Epithelial cell of prostate (primary cell): ENCODE data around the gene MYH9.

Experiments
- DNase-seq: peaks from one replicate; pipeline ENCODE4 v3.0.0-alpha.2; 2011; ENCODE audit warnings: low read depth, low spot score
- H3K27ac ChIP-seq: fragments of 450-650 bp; 2 replicates; pipeline ENCODE4 v1.5.1; 2017; ENCODE audit warnings: mild to moderate bottlenecking

MYH9 gene

DNA sequence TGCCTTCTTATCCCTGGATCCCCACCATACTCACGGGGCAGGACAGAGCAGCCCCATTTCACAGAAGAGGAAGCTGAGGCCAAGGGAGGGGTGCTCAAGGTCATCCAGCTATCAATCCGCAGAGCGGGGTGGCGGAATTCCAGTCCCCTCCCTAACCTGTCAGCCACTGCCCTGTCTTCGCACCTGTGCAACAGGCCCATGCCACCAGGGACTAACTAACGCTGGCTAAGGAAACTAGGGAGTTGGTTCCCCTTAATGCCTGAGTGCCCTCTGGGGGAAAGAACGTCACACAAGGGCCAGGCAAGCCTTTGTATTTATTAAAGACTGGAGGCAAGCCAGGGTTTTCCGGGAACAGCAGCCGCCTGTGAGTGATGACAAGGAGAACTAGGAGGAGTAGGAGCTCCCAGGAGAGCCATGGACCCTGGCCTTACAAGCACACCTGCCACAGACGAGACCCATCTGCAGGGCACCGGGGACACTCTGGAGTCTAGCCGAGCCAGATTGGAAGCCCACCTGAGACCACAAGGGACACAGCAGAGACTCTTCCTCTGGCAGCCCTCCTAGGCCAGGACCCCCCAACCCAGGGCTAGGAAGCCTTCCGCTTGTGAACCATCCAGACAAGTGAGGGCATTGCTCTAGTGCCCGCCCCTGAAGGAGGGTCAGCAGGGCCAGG lies 64.4 kb downstream of the MYH9 start:
- H3K27ac ChIP-seq: peak overlapping the region; percentile 99
- DNase-seq: no peak

DNA sequence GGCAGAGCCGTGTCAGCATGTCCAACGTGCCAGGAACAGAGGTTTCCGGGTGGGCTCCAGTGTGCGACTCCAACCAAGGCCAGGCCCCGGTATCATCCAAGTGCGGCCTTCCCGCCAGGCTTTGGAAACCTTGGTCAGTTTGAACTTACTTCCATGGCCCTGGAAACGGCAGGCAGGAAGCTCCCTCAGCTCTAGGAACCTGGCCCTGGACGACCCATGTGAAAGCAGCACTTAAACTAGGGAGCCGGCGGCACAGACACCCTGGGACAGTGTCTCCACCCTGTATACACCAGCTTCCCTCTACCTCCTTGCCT lies 65.2 kb downstream of the MYH9 start:
- H3K27ac ChIP-seq: peak overlapping the region; percentile 99
- no peak for DNase-seq

DNA sequence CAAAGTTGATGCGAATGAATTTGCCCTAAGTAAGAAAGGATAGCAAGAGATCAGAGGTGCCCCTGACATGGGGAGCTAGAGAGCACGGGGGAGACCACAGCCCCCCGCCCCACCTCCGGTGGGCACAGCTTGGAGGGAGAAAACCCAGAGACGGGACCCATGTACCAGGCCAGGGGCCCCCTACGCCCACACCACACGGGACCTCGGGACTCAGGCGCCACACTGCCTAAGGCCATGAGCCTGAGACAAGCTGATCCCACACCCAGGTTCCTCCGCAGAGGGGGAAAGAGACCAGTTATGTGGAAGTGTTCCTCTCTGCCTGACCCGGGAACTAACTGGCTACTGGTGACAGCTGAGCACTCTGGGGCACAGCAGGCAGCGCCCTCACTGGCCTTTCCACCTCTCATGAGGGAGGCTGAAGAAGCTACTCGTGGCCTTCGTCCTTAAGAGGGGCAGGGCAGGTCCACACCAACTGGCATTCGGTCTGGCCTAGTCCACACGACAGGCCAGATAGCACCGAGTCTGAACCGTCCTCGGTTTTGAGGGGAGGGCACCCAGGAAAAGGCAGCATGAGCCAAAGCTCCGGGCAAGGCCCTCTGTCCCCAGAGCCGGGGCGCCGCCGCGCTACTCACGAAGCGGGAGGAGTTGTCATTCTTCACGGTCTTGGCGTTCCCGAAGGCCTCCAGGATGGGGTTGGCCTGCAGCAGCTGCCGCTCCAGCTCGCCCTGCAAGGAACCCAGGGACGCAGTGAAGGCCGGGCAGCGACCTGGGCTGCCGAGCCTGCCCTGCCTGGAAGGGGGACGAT lies 65.8 kb downstream of the MYH9 start:
- peak overlapping the region; percentile 99 for H3K27ac ChIP-seq
- DNase-seq: no peak

DNA sequence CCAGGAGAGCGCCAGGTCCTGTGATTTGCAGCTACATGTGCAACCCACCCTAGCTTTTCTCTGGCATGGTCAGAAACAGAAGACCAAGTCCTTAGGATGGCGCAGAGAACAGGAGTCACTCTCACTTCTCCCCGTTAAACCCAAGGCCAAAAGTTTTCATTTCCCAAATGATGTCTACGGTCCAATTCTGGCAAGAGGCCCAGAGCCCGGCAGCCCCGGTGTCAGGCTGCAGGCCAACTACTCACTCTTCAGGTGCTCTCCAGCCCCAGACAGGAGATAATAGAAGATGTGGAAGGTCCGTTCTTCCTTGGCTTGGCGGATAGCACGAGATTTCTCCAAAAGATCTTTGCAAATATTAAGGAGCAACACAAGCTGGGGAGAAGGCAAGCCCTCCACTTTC lies 67.2 kb downstream of the MYH9 start:
- H3K27ac ChIP-seq: peak overlapping the region; percentile 99

DNA sequence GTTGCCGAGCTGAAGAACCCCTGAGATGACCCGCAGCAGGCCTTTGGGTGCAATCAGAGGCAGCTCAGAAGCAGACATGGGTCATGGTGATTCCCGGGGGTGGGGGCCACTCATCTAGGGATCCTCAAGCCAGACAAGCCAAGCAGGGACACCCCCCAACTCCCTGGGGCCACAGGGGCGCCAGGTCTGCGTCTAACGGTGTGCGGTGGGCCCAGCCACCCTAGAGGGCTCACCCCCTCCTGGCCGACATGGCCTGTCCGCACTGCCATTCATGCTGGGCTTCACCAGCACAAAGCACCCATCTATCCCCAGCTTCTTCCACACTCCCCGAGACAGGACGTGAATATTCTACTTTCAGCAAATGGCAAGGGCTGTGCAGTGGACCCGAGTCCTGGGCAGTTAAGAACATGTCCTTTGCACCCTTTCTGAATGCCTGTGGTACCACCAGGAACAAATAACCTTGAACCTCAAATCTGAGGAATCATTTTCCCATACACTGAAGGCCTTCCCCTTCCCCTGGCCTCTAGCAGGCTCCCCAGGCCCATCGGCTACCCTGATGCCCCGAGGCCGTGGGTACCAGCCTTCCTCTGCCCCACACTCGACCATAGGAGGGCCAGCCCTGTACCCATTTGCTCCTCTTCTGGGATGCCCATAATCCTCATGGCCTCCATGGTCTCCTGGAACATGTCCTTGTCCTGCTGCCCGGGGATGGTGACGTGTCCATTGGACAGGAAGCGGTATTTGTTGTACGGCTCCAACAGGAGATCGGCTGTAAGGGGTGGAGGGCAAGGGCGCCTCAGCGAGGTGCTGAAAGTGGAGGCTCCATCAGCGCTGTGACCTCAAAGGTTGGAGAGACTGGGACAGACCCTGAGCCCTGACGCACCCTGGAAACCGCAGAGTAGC lies 67.9 kb downstream of the MYH9 start:
- peak overlapping the region; percentile 99 for H3K27ac ChIP-seq
- DNase-seq: no peak

More for the DNA sequence above, 67.2 kb downstream of the MYH9 start:
- DNase-seq: no peak

DNA sequence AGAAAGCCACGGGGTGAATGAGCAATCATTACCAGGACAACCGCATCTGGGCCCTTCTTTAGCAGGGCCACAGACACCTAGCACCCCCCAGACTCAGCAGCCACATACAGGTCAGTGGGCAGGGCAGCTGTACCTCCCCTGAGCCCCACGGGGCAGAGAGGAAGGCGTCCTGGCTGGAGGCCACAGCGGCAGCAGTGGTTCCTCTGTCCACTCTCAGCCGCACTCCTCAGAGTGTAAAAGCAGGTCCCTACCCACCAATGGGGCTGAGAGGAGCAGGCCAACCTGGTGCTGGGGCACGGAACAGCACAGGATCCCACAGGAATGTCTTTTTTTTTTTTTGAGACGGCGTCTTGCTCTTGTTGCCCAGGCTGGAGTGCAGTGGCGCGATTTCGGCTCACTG lies 69.3 kb downstream of the MYH9 start:
- peak overlapping the region; percentile 99 for H3K27ac ChIP-seq
- DNase-seq: no peak

DNA sequence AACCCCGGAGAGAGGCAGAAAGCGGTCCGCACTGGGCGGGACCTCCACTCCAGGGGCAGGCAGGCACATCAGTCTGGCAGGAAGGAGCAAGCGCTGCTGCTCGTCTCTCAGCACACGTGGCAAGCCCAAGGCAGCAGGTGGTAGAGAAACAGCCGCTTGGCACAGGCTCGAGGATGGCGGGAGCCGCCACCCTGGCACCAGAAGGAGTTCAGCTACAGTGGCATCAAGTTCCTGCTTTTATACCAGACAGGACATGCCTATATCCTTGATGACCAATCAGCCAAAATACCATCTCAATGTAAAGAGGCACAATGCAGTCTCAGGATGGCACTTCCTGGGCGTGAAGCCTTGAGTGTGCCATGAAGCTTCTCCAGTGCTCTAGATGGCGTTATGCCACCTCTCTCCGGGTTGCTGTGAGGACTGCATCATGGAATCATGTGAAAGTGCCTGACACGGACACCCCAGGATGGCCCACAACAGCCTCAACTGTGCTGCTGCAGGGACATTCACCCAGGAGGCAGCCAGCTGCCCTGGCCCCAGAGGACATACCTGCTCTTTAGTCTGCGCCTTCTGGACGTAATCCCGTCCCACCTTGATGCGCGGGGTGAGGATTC lies 70.0 kb downstream of the MYH9 start:
- H3K27ac ChIP-seq: peak overlapping the region; percentile 99
- no peak for DNase-seq

DNA sequence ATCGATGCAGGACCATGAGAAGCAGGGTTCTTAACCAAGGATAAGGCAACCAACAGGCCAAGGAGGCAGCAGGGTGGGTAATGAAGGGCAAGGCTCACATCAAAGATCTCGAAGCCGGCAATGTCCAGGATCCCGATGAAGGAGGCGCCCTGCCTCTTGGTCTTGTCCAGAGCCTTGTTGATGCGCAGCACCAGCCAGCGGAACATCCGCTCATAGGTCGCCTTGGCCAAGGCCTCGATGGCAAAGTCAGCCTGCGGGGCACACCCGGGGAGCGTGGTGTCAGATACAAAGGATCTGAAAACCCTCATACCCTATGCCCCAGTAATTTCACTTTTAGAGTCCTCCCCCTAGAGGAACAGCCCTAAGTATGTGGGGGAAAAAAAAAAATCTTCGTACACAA lies 71.3 kb downstream of the MYH9 start:
- no peak for DNase-seq
- no peak overlapping the region for H3K27ac ChIP-seq

DNA sequence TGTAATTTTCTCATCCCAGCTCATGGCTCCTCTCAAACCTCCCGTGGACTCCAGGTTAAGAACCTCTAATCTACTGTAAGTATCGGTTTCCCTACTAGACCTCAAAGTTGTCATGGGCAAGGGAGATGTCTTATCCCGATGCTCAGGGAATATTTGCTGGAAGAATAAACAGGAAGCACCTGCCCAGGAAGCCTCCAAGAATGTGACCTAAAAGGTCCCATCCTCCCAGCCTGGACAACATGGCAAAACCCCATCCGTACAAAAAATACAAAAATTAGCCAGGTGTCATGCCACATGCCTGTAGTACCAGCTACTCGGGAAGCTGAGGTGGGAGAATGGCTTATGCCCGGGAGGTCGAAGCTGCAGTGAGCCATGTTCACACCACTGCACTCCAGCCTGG lies 72.4 kb downstream of the MYH9 start:
- no peak for DNase-seq
- H3K27ac ChIP-seq: peak overlapping the region; percentile 16

DNA sequence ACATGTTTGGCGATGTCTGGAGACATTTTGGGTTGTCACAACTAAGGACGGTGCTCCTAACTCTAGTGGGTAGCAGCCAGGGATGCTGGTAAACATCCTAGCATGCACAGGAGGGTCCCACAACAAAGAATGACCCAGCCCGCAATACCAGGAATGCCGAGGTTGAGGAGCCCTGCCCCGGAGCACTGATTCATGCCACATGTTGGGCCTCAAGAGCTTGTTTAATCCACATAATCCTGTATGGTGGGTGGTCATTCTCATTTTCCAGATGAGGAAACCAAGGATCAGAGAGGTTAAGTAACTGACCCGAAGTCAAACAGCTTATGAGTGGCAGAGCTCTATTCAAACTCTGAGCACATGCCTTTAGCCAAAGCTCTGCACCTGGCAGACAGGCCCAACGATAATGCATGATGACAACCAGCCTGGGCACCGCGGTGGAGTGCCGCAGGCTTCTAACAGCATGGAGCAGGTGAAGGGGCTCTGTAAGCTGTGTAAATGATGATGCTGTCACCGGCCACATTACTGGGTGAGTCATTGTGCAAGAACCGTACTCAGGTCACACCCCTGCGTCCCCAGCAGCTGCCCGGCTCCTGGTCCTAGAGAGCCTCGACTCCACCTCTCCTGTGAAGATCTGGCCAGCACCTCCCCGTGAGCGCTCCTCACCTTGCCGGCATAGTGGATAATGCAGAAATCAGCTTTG lies 76.2 kb downstream of the MYH9 start:
- H3K27ac ChIP-seq: peak overlapping the region; percentile 36
- no peak for DNase-seq

DNA sequence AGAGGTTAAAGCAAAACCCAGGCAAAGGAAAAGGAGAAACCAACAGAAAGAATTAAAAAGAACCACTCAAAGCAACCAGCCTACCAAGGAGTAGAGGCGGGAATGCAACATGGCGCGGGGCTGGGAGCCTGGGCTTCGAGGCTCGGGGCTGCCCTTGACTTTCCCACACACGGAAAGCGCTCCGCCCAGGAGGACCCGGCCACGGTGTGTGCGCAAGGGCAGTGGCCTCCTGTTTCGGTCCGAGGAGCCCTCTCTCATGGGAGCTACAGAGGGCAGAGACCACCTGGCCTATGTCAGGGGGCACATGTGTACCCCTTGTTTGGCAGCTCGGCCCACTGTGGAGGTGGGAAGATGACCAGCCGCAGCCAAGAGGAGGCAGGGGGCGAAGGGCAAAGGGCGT lies 78.9 kb downstream of the MYH9 start:
- no peak for DNase-seq
- no peak overlapping the region for H3K27ac ChIP-seq

DNA sequence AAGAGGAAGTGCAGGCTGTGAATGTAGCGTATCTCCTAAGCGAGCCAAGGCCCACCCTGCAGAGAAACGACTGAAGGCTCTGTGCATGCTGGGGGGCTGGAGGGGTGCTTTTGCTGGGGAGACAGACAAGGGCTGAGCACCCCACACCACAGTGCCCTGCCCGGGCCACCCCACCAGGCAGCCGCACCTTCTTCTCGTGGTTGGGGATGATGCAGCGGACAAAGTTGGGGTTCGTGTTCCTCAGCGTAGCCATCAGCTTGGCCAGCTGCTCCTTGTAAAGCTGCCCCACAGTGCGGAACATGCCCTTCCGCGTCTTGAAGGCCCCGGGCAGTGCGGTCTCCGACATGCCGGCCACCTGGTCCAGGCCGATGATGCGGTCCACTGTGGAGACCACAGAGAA lies 81.5 kb downstream of the MYH9 start:
- H3K27ac ChIP-seq: no peak overlapping the region
- no peak for DNase-seq

DNA sequence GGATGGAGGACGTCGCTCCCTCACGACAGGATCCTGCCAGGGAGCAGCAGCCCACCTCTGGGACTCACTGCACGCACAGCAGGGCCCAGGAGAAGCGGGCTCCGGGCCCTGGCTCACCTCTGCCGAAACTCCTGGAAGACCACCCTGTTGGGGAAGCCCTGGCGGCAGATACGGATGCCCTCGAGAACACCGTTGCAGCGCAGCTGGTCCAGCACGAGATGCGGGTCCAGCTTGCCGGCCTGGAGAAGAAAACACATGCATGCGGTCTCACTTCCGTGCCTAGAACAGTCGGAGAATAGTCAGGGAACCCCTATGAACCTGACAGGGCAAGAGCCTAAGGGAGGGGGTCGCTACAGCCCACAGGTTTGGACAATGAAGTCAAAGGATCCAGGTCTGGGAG lies 82.0 kb downstream of the MYH9 start:
- DNase-seq: no peak
- H3K27ac ChIP-seq: no peak overlapping the region

DNA sequence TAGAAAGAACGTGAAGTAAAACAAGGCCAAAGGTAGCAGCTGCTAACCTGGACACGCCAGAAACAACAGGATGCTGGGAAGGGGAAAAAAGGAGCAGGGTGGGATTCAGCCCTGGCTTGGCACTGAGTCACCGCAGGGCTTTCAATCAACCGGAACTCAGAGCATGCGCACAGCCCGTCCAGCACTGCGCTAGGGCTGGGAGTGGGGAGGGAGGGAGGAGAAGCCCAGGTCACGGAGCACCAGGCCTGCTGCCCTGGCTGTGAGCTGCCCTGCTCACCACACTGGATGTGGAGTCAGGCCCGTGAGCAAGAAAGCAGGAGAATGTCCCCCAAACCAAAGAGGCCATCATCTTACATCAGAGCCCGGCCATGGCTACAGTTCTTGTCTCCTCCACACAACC lies 83.3 kb downstream of the MYH9 start:
- H3K27ac ChIP-seq: peak overlapping the region; percentile 35
- no peak for DNase-seq

DNA sequence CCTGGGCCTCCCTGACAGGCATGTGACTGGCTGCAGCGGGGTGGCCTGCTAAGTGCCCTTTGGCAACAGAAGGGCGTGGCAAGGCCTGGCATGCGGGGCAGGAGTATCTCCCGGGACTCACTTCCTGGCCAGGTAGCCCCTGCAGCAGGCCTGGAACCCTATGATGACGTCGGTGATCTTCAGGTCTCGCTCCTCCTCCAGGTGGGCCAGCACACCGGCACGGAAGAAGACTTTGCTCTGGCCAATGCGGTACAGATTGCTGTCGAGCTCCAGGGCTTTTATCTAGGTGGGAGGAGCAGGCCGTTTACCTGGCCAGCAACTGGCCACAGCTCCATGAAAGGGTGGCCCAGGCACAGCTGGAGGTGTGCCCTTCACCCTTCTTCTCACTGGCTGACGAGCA lies 83.9 kb downstream of the MYH9 start:
- no peak for DNase-seq
- H3K27ac ChIP-seq: peak overlapping the region; percentile 35

DNA sequence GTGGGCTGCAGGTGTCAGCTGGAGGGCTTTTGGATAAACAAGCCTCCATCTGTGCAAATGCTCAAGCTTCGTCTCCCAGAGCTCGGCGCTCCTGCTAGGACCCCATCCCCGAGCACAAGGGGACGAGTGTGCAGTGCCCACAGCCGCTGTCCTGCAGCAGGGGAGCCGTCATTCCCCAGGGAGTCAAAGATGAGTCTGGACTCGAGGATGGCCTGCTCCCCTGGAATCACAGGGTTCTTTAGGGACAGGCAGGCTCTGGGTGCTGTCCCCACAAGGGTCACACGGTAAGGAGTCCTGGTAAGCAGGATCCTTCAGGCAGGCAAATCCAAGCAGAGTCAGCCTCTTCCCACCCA lies 84.7 kb downstream of the MYH9 start:
- peak overlapping the region; percentile 35 for H3K27ac ChIP-seq
- no peak for DNase-seq

DNA sequence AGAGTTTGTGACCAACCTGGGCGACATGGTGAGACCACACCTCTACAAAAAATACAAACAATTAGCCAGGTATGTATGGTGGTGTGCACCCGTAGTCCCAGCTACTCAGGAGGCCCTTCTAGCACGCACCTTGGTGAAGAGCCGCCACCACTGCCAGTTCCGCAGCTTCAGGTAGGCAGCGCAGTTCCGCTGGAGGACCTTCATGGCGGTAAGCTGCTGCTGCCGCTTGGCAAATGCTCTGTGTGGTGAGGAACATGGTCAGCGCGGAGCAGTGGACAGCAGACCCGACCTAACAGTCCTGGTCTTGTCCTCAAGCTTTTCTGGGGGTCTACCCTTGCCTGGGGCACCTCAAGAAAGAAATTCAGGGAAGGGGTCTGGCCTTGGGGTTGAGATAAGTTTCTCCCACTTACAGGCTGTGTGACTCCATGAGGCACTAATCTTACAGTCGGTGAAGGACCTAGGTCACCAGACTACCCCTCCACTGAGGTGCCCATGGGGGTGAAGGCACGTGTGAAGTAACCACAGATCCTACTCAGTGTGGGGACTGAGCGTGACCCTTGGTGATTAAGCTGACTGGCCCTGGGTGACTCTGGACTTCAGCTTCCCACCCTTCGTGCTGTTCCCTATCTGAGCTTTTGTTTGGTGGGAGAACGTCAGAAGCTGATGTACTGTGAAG lies 85.2 kb downstream of the MYH9 start:
- H3K27ac ChIP-seq: peak overlapping the region; percentile 35

DNA sequence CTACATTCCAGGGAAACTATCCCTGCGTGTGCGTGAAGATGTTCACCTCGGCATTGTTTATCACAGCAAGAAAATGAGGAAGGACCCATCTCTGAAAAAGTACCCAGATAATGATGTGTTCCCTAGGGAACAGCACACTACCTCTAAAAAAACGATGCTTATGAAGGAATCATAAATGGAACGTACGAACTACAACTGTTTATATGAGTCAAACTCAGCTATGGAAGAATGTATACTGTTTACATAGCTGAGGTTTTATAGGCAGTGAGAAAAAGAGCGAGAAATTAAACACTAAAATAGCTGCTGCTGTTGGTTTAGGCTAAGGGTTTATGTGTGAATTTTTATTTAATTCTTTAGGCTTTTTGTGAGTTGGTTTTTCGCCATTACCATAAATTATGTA lies 85.9 kb downstream of the MYH9 start:
- DNase-seq: no peak
- peak overlapping the region; percentile 35 for H3K27ac ChIP-seq

More for the DNA sequence above, 85.2 kb downstream of the MYH9 start:
- DNase-seq: no peak

DNA sequence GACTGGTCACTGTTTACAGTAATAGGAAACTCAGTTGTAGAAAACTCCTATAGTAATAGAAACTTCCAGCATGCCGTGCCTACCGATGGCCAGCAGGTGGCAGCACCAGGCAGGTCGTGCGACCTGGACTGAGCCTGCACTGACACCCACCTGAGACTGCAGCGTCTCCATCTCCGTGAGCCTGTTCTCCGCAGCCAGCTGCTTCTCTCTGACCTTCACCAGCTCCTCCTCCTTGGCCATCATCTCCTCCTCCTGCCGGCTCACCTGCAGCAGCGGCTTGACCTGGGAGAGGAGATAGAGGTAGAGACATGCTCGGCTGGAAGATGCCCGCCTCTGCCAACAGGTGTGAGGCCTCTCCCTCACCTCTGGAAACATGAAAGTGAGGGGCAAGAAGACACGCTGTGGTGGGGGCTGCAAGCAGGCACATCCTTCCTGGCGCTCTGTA lies 86.4 kb downstream of the MYH9 start:
- peak overlapping the region; percentile 35 for H3K27ac ChIP-seq
- DNase-seq: no peak
